Measurements from ENCODE around the gene APOM. TPM values are rescaled to one million over a fixed set of nuclear protein-coding genes. Genes with fewer than 3 reads are reported as not detected.
A peak's percentile ranks its signal among the peaks of the same experiment; 100 is the strongest.

APOM gene
- total RNA-seq, 1 donor from 2014 or later: 0.85 TPM

DNA sequence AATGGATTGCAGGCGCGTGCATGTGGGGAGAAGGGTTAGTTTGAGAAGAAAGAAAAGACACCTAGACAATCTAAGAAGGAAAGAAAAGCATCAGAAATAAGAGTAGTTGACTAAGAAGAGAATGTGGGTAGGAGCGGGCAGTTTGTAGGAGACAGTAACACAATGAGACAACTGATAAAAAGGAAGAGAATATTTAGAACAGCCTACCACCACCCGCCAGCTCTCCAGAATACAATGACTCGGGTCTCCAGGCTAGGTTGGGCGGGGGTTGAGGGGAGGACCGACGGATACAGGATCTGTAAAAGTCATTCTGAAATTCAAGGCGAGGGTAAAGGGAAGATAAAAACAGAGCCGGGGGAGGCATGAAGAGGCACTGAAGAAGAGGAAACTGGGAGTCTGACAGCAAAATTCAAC, 46.7 kb downstream of the APOM start:
- Mint-ChIP-seq H3K4me3 (ENCODE audit: unreplicated experiment) (peak overlapping the region; percentile 99), H3K27ac (ENCODE audit: unreplicated experiment) (peak overlapping the region; percentile 98), H3K9me3 (ENCODE audit: low read depth) (no peaks in the 10 kb centered on the region), H3K36me3 (ENCODE audit: low read depth) (peaks cover 2% of the 10 kb centered on the region), H3K27me3 (ENCODE audit: low read depth) (no peaks in the 10 kb centered on the region), H3K4me1 (ENCODE audit: low read depth) (peaks cover 26% of the 10 kb centered on the region)
- TF ChIP-seq, protein P1, sequence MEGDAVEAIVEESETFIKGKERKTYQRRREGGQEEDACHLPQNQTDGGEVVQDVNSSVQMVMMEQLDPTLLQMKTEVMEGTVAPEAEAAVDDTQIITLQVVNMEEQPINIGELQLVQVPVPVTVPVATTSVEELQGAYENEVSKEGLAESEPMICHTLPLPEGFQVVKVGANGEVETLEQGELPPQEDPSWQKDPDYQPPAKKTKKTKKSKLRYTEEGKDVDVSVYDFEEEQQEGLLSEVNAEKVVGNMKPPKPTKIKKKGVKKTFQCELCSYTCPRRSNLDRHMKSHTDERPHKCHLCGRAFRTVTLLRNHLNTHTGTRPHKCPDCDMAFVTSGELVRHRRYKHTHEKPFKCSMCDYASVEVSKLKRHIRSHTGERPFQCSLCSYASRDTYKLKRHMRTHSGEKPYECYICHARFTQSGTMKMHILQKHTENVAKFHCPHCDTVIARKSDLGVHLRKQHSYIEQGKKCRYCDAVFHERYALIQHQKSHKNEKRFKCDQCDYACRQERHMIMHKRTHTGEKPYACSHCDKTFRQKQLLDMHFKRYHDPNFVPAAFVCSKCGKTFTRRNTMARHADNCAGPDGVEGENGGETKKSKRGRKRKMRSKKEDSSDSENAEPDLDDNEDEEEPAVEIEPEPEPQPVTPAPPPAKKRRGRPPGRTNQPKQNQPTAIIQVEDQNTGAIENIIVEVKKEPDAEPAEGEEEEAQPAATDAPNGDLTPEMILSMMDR (IDR thresholded peaks at IDR 0.05): no peak
- no peak for DNase-seq (ENCODE audit: low spot score)

DNA sequence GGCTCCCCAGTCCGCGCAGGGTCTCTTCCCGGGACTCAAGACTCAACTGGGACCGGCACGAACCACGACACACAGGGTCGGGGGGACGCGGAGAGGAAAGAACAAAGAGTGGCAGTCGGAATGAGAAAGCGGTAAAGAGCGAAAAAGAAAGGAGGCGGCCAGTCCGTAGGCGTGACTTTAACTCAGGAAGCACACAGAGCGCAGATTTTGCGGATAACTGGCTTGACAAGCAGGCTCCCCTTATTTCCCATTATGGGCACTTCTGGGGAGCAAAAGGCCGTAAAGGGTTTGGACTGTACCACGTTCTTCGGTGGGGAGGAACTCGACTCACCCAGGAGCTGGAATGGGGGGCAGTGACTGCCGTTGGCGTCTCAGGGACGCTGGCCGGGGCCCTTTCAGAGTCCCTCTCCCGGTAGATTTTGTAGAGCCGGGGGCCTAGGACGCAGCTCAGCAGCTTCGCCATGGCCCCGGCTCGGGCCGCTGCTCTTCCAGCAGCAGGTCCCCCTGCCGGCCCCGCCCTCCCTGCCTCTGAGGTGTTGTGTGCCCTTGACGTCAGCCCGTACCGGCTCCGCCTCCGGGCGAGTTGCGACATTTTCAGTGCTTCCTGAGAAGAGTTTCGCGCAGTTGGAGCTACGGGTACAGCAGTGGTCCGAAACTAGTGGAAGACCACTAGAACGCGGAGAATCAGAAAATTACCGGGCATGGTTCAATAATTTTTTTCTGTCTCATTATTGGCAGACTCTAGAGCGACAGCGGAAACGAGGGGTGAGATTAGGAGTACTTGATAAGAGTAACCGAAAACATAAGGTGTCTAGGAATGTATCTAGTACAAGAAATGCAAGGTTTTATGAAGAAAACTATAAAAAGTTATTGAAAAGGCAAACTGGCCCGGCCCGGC, 47.4 kb downstream of the APOM start, which contains the start of gene ABHD16A:
TSS of gene ABHD16A (minus strand) at position 506 of the 898 bp plus-strand sequence. CDS start at position 463, 43 bp downstream.
- Mint-ChIP-seq H3K4me1 (ENCODE audit: low read depth) (peaks cover 26% of the 10 kb centered on the region), H3K36me3 (ENCODE audit: low read depth) (no peaks in the 10 kb centered on the region), H3K9me3 (ENCODE audit: low read depth) (no peaks in the 10 kb centered on the region), H3K27me3 (ENCODE audit: low read depth) (no peaks in the 10 kb centered on the region), H3K4me3 (ENCODE audit: unreplicated experiment) (peak within 1 kb of the TSS; percentile 99), H3K27ac (ENCODE audit: unreplicated experiment) (peak within 1 kb of the TSS; percentile 98)
- TF ChIP-seq, protein P1 (IDR thresholded peaks at IDR 0.05): peak; percentile 32
- DNase-seq (ENCODE audit: low spot score): peak; percentile 98

DNA sequence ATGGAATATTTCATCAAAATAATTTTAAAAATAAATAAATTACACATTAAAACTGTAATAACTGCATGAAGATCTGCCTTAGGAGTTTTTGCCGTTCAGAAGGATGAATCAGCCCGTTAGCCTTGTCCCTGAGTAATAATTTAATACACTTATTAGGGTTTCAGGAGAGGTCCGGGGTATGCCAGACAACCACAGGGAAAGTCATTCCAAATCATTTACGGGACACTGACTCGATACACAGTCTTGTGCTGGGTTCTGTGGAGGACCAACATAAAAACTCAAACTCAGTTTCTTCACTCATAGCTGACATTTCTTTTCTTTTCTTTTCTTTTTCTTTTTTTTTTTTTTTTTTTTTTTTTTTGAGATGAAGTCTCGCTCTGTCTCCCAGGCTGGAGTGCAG, 50.2 kb downstream of the APOM start:
- TF ChIP-seq, protein P1 (IDR thresholded peaks at IDR 0.05): no peak
- no peaks in the 10 kb centered on the region for H3K36me3 Mint-ChIP-seq (ENCODE audit: low read depth)
- no peak overlapping the region for H3K27ac Mint-ChIP-seq (ENCODE audit: unreplicated experiment)
- no peak overlapping the region for H3K4me3 Mint-ChIP-seq (ENCODE audit: unreplicated experiment)
- no peaks in the 10 kb centered on the region for H3K27me3 Mint-ChIP-seq (ENCODE audit: low read depth)
- H3K9me3 Mint-ChIP-seq (ENCODE audit: low read depth): no peaks in the 10 kb centered on the region
- H3K4me1 Mint-ChIP-seq (ENCODE audit: low read depth): peaks cover 22% of the 10 kb centered on the region
- no peak for DNase-seq (ENCODE audit: low spot score)

DNA sequence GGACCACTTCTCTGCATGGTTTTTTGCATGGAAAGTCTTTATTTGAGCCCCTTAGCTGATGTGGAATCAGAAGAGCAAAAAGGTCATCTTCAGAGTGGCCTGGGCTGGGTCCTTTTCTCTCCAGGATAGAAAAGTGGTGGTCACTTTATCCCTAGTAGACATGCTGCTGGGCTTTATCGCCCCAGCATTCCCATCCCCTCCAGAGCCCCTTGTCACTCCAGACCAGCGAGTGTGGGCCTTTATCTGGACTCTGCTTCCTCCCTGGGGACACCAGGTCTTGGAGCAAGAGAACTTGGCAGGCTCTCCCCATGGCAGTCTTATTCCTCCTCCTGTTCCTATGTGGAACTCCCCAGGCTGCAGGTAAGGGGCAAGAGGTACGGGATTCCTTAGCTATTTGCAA, 50.9 kb downstream of the APOM start, which contains the start of gene LY6G6F:
TSS of gene LY6G6F (plus strand) at position 268 of the 400 bp plus-strand sequence. CDS start at position 309, 41 bp downstream.
- Mint-ChIP-seq H3K27me3 (ENCODE audit: low read depth) (no peaks in the 10 kb centered on the region), H3K4me1 (ENCODE audit: low read depth) (peaks cover 15% of the 10 kb centered on the region), H3K9me3 (ENCODE audit: low read depth) (no peaks in the 10 kb centered on the region), H3K4me3 (ENCODE audit: unreplicated experiment) (no peak within 1 kb of the TSS), H3K36me3 (ENCODE audit: low read depth) (no peaks in the 10 kb centered on the region), H3K27ac (ENCODE audit: unreplicated experiment) (no peak within 1 kb of the TSS)
- no peak for DNase-seq (ENCODE audit: low spot score)
- TF ChIP-seq, protein P1 (IDR thresholded peaks at IDR 0.05): no peak

DNA sequence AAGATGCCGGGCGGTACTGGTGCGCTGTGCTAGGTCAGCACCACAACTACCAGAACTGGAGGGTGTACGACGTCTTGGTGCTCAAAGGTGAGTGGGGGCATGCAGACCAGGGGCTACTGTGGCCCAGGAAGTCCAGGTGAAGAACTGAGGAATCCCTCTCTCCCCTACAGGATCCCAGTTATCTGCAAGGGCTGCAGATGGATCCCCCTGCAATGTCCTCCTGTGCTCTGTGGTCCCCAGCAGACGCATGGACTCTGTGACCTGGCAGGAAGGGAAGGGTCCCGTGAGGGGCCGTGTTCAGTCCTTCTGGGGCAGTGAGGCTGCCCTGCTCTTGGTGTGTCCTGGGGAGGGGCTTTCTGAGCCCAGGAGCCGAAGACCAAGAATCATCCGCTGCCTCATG, 52.0 kb downstream of the APOM start:
- peaks cover 2% of the 10 kb centered on the region for H3K27me3 Mint-ChIP-seq (ENCODE audit: low read depth)
- H3K36me3 Mint-ChIP-seq (ENCODE audit: low read depth): no peaks in the 10 kb centered on the region
- no peaks in the 10 kb centered on the region for H3K9me3 Mint-ChIP-seq (ENCODE audit: low read depth)
- H3K27ac Mint-ChIP-seq (ENCODE audit: unreplicated experiment): no peak overlapping the region
- peaks cover 7% of the 10 kb centered on the region for H3K4me1 Mint-ChIP-seq (ENCODE audit: low read depth)
- H3K4me3 Mint-ChIP-seq (ENCODE audit: unreplicated experiment): no peak overlapping the region
- TF ChIP-seq, protein P1 (IDR thresholded peaks at IDR 0.05): no peak
- DNase-seq (ENCODE audit: low spot score): no peak

Small RNA genes lying within 50 kb of the gene (microRNA-seq; reads per million reads assigned to microRNA genes)
- gene MIR4646 (ENCODE audit: borderline number of aligned reads): not detected
- gene MIR6832 (ENCODE audit: borderline number of aligned reads): not detected

Other genes with a start within 250 kb of the APOM start
- 7.8 to 9.4 TPM (median 9.0 TPM) in 3 replicates for gene MICB, start 157.7 kb upstream of the APOM start, total RNA-seq
- not detected in 3 replicates for gene MCCD1, start 126.9 kb upstream of the APOM start, total RNA-seq
- gene DDX39B, start 113.9 kb upstream of the APOM start, total RNA-seq: 222 to 230 TPM (median 227 TPM) in 3 replicates
- 2.4 to 4.1 TPM (median 3.0 TPM) in 3 replicates for gene ATP6V1G2, start 109.3 kb upstream of the APOM start, total RNA-seq
- gene NFKBIL1, start 108.3 kb upstream of the APOM start, total RNA-seq: 21.2 to 30.1 TPM (median 29.6 TPM) in 3 replicates
- gene LTA, start 83.6 kb upstream of the APOM start, total RNA-seq: not detected in 3 replicates
- not detected in 3 replicates for gene TNF, start 80.3 kb upstream of the APOM start, total RNA-seq
- gene LTB, start 73.5 kb upstream of the APOM start, total RNA-seq: not detected in 3 replicates
- not detected in 3 replicates for gene LST1, start 69.6 kb upstream of the APOM start, total RNA-seq
- not detected in 3 replicates for gene NCR3, start 62.9 kb upstream of the APOM start, total RNA-seq
- gene AIF1, start 40.7 kb upstream of the APOM start, total RNA-seq: not detected in 3 replicates
- gene PRRC2A, start 35.2 kb upstream of the APOM start, total RNA-seq: 156 to 185 TPM (median 157 TPM) in 3 replicates
- 253 to 308 TPM (median 262 TPM) in 3 replicates for gene BAG6, start 3.2 kb upstream of the APOM start, total RNA-seq
- gene C6orf47, start 4.9 kb downstream of the APOM start, total RNA-seq: 19.1 to 20.3 TPM (median 20.2 TPM) in 3 replicates
- 12.0 to 15.4 TPM (median 13.9 TPM) in 3 replicates for gene GPANK1, start 9.1 kb downstream of the APOM start, total RNA-seq
- 116 to 126 TPM (median 122 TPM) in 3 replicates for gene CSNK2B, start 10.2 kb downstream of the APOM start, total RNA-seq
- 10.2 to 14.3 TPM (median 11.7 TPM) in 3 replicates for gene LY6G5B, start 14.1 kb downstream of the APOM start, total RNA-seq
- gene LY6G5C, start 25.2 kb downstream of the APOM start, total RNA-seq: 1.3 to 3.6 TPM (median 2.4 TPM) in 3 replicates
- 27.8 to 33.9 TPM (median 32.3 TPM) in 3 replicates for gene ABHD16A, start 47.4 kb downstream of the APOM start, total RNA-seq
- gene LY6G6F, start 51.0 kb downstream of the APOM start, total RNA-seq: not detected in 3 replicates
- not detected in 3 replicates for gene LY6G6D, start 59.5 kb downstream of the APOM start, total RNA-seq
- 0.30 TPM in 1 of 3 replicates, not detected in the others for gene LY6G6C, start 65.9 kb downstream of the APOM start, total RNA-seq
- not detected in 3 replicates for gene MPIG6B, start 67.5 kb downstream of the APOM start, total RNA-seq
- 66.4 to 99.6 TPM (median 95.7 TPM) in 3 replicates for gene DDAH2, start 73.4 kb downstream of the APOM start, total RNA-seq
- gene CLIC1, start 80.6 kb downstream of the APOM start, total RNA-seq: 256 to 328 TPM (median 317 TPM) in 3 replicates
- gene MSH5, start 84.1 kb downstream of the APOM start, total RNA-seq: 8.4 to 17.4 TPM (median 9.4 TPM) in 3 replicates
- gene SAPCD1, start 106.8 kb downstream of the APOM start, total RNA-seq: 1.3 to 2.4 TPM (median 1.4 TPM) in 3 replicates
- gene VWA7, start 121.4 kb downstream of the APOM start, total RNA-seq: 0.15 to 0.62 TPM (median 0.17 TPM) in 3 replicates
- 71.1 to 101 TPM (median 71.9 TPM) in 3 replicates for gene VARS1, start 139.9 kb downstream of the APOM start, total RNA-seq
- 35.0 to 42.5 TPM (median 35.7 TPM) in 3 replicates for gene LSM2, start 151.1 kb downstream of the APOM start, total RNA-seq
- gene HSPA1L, start 159.4 kb downstream of the APOM start, total RNA-seq: 0.89 to 1.5 TPM (median 1.00 TPM) in 3 replicates
- gene HSPA1A, start 159.6 kb downstream of the APOM start, total RNA-seq: 23.0 to 46.3 TPM (median 46.2 TPM) in 3 replicates
- gene HSPA1B, start 171.8 kb downstream of the APOM start, total RNA-seq: 46.8 to 57.9 TPM (median 50.4 TPM) in 3 replicates
- gene NEU1, start 206.9 kb downstream of the APOM start, total RNA-seq: 63.8 to 67.5 TPM (median 64.2 TPM) in 3 replicates
- gene SLC44A4, start 223.1 kb downstream of the APOM start, total RNA-seq: not detected in 3 replicates
- 37.7 to 53.0 TPM (median 40.0 TPM) in 3 replicates for gene EHMT2, start 241.8 kb downstream of the APOM start, total RNA-seq
- 6.3 to 7.6 TPM (median 6.7 TPM) in 3 replicates for gene ZBTB12, start 246.2 kb downstream of the APOM start, total RNA-seq

All from chondrocyte (in vitro differentiated cells).